ENCODE data around the gene EPHA8. TPM values are rescaled to one million over a fixed set of nuclear protein-coding genes. Genes with fewer than 3 reads are reported as not detected.

The EPHA8 gene
- total RNA-seq, 1 donor from 2014 or later, result not detected

DNA sequence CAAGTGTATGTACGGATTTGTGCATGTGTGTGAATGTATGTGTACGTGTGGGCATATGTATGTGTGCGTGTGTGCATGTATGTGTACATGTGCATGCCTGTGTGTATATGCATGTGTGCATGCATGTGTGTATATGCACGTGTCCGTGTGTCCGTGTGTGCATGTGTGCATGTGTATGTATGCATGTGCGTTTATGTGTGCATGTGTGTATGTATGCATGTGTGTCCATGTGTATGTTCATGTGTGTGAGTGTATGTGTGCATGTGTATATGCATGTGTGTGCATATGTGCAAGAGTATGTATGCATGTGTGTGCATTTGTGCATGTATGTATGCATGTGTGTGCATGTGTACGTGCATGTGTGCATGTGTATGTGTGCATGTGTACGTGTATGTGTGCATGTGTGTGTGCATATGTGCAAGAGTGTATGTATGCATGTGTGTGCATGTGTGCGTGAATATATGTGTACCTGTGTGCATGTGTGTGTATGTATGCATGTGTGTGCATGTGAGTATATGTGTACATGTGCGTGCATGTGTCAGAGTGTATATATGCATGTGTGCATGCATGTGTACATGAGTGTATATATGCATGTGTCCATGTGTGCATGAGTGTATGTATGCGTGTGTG lies 15.6 kb downstream of the EPHA8 start:
- DNase-seq (ENCODE audit: low spot score), result no peak
- TF ChIP-seq, protein P1, sequence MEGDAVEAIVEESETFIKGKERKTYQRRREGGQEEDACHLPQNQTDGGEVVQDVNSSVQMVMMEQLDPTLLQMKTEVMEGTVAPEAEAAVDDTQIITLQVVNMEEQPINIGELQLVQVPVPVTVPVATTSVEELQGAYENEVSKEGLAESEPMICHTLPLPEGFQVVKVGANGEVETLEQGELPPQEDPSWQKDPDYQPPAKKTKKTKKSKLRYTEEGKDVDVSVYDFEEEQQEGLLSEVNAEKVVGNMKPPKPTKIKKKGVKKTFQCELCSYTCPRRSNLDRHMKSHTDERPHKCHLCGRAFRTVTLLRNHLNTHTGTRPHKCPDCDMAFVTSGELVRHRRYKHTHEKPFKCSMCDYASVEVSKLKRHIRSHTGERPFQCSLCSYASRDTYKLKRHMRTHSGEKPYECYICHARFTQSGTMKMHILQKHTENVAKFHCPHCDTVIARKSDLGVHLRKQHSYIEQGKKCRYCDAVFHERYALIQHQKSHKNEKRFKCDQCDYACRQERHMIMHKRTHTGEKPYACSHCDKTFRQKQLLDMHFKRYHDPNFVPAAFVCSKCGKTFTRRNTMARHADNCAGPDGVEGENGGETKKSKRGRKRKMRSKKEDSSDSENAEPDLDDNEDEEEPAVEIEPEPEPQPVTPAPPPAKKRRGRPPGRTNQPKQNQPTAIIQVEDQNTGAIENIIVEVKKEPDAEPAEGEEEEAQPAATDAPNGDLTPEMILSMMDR (IDR thresholded peaks at IDR 0.05), result no peak
- no peak overlapping the region for H3K4me3 Mint-ChIP-seq (ENCODE audit: unreplicated experiment)
- H3K27ac Mint-ChIP-seq (ENCODE audit: unreplicated experiment), result no peak overlapping the region
- H3K9me3 Mint-ChIP-seq (ENCODE audit: low read depth), result no peaks in the 10 kb centered on the region
- H3K27me3 Mint-ChIP-seq (ENCODE audit: low read depth), result peaks cover 28% of the 10 kb centered on the region
- H3K36me3 Mint-ChIP-seq (ENCODE audit: low read depth), result no peaks in the 10 kb centered on the region
- no peaks in the 10 kb centered on the region for H3K4me1 Mint-ChIP-seq (ENCODE audit: low read depth)

DNA sequence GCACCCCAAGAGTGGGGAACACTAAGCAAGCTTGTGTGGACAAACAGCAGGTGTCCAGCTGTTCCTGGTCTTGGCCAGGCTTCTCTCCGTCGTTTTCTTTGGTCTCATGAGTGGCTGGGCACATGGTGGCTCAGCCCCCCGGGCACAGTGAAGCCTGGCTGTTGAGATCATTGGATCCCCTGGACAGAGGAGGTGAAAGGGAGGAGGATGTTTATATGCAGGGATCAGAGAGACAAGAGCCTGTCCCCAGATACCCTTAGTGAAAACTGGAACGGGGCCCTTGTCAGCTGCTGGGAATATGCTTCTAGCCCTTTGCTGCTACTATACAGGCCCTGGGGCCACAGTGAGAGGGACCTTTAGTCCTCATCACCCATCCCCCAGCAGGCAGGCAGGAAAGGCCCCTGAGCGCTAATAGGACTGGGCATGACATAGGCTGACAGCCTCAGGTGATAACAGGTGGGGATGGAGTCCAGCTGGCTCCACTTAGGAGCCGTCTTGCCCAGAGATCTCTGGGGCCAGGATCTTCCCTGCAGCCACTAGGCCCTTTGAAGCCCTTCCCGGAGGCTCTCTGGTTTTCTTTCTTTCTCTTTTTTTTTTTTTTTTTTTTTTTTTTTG lies 16.4 kb downstream of the EPHA8 start:
- no peak for DNase-seq (ENCODE audit: low spot score)
- Mint-ChIP-seq H3K9me3 (ENCODE audit: low read depth) (no peaks in the 10 kb centered on the region), H3K4me3 (ENCODE audit: unreplicated experiment) (no peak overlapping the region), H3K27me3 (ENCODE audit: low read depth) (peaks cover 22% of the 10 kb centered on the region), H3K27ac (ENCODE audit: unreplicated experiment) (no peak overlapping the region), H3K4me1 (ENCODE audit: low read depth) (no peaks in the 10 kb centered on the region), H3K36me3 (ENCODE audit: low read depth) (no peaks in the 10 kb centered on the region)
- TF ChIP-seq, protein P1 (IDR thresholded peaks at IDR 0.05), result no peak

DNA sequence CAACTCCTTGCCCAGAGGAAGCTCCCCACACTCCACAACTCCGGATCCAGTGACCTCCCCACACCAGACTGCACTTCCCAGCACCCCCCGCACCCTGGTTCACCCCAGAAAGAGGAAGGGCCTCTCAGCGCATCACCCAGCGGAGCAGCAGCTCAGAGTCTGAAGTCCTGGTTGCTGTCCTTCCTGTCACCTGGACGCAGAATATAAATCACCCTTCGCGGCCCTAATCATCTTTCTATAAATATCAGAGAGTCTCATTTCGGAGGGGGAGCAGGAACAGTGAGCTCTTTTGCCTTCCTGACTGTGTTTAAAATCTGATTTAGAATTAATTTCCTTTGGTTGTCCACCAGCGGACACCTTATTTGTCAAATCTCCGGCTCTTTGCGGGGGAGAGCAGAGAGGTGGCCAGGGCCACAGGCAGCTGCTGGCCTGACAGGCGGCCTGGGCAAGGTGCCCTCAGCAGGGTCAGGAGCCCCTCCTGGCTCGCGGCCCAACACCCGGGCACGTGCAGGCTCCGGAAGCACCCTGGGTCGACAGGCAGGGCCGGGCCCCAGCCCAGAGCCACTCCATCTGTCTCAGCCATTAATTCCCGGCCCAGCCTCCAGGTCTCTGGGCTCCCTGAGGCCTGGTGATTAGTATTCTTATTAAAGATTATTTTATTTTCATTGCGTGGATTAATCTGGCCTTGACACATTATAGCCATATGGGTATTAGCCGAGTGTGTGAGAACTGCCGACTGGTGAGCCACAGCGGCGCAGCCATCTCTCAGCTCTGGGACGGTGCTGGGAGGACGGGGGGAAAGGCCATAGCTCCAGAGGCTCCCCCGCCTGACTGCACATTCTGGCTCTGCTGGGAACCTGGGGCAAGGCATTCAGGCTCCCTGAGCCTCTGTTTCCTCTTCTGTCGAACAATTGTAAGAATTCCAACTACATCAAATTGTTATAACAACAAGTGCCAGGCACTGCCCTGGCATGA lies 19.7 kb downstream of the EPHA8 start:
- H3K36me3 Mint-ChIP-seq (ENCODE audit: low read depth), result no peaks in the 10 kb centered on the region
- H3K4me3 Mint-ChIP-seq (ENCODE audit: unreplicated experiment), result no peak overlapping the region
- TF ChIP-seq, protein P1 (IDR thresholded peaks at IDR 0.05), result no peak
- peaks cover 27% of the 10 kb centered on the region for H3K27me3 Mint-ChIP-seq (ENCODE audit: low read depth)
- H3K27ac Mint-ChIP-seq (ENCODE audit: unreplicated experiment), result no peak overlapping the region
- DNase-seq (ENCODE audit: low spot score), result no peak
- H3K4me1 Mint-ChIP-seq (ENCODE audit: low read depth), result no peaks in the 10 kb centered on the region
- H3K9me3 Mint-ChIP-seq (ENCODE audit: low read depth), result no peaks in the 10 kb centered on the region

DNA sequence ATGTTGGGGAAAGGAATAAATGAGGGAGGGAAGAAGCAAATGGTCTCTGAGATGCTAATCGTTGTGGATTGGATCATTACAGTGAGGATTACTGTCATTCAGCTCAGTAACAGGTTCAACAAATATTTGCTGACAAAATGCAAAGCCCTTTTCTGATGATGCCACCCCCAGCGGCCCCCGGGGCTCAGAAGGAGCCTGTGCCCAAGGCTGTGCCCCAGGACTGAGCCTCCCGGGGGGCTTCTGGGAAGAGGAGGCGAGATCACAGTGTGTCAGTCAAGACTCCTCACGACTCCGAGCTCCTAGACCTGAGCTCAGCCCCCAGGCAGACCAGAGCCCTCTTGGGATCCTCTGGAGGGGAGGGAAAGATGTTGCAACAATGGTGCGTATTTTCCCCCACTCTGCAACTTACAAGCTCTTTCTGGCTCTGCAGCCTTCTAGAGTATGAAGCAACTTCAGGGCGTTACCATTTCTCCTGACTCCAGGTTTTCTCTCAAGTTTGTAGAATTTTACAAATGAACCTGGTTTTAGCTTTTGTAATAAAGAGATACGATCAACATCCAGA lies 20.8 kb downstream of the EPHA8 start:
- Mint-ChIP-seq H3K4me3 (ENCODE audit: unreplicated experiment) (no peak overlapping the region), H3K9me3 (ENCODE audit: low read depth) (no peaks in the 10 kb centered on the region), H3K27ac (ENCODE audit: unreplicated experiment) (no peak overlapping the region), H3K36me3 (ENCODE audit: low read depth) (no peaks in the 10 kb centered on the region), H3K4me1 (ENCODE audit: low read depth) (no peaks in the 10 kb centered on the region), H3K27me3 (ENCODE audit: low read depth) (peaks cover 28% of the 10 kb centered on the region)
- DNase-seq (ENCODE audit: low spot score), result no peak
- TF ChIP-seq, protein P1 (IDR thresholded peaks at IDR 0.05), result no peak

DNA sequence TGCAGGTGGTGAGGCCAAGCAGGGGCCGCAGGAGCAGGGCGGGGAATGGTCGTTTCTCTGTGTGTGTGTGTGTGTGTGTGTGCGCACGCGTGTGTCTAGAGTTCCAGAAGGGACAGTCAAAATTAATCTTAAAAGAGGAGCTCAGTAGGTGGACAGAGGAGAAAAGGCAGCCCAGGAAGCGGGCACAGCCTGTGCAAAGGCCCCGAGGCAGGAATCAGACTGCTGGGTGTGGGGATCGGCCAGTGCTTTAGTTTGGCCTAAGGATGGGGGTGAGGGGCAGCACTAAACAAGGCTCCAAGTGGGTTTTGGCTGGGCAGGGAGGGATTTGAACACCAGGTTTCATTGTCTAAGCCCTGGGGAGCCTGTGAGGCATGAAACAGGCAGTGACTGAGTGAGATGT lies 21.7 kb downstream of the EPHA8 start:
- H3K4me1 Mint-ChIP-seq (ENCODE audit: low read depth), result no peaks in the 10 kb centered on the region

More for the DNA sequence above, 21.7 kb downstream of the EPHA8 start:
- no peak overlapping the region for H3K4me3 Mint-ChIP-seq (ENCODE audit: unreplicated experiment)
- no peak for DNase-seq (ENCODE audit: low spot score)
- H3K36me3 Mint-ChIP-seq (ENCODE audit: low read depth), result no peaks in the 10 kb centered on the region
- TF ChIP-seq, protein P1 (IDR thresholded peaks at IDR 0.05), result no peak
- H3K27ac Mint-ChIP-seq (ENCODE audit: unreplicated experiment), result no peak overlapping the region
- H3K9me3 Mint-ChIP-seq (ENCODE audit: low read depth), result no peaks in the 10 kb centered on the region
- H3K27me3 Mint-ChIP-seq (ENCODE audit: low read depth), result peaks cover 32% of the 10 kb centered on the region

Data from chondrocyte (in vitro differentiated cells).